Measurements from ENCODE around the gene ABCD1. TPM values are rescaled to one million over a fixed set of nuclear protein-coding genes. Genes with fewer than 3 reads are reported as not detected.

ABCD1 gene
- total RNA-seq, 1 donor = 8.8 TPM

DNA sequence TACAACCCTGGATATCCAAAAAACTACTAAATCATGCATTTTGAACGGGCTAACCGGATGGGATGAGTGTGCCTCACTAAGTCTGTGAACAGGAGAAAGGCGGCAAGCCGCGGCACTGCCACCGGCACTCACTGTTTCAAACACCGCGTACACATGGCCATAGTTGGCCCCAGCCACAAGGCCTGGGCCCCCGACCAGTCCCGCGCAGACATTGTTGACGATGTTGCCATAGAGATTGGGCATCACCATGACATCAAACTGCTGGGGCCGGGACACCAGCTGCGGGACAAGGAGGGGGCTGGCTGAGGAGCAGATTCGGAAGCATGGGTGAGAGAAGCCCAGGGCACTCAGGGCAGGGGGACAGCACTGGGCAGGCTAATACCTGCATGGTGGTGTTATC, 62.0 kb downstream of the ABCD1 start:
- Histone ChIP-seq H3K4me1 (ENCODE audit: insufficient read depth, low read length) (no peaks in the 10 kb centered on the region), H3K27me3 (ENCODE audit: insufficient read depth, low read length) (no peaks in the 10 kb centered on the region), H3K4me3 (ENCODE audit: low read length) (no peak overlapping the region), H3K9me3 (ENCODE audit: low read depth, low read length) (no peaks in the 10 kb centered on the region)

DNA sequence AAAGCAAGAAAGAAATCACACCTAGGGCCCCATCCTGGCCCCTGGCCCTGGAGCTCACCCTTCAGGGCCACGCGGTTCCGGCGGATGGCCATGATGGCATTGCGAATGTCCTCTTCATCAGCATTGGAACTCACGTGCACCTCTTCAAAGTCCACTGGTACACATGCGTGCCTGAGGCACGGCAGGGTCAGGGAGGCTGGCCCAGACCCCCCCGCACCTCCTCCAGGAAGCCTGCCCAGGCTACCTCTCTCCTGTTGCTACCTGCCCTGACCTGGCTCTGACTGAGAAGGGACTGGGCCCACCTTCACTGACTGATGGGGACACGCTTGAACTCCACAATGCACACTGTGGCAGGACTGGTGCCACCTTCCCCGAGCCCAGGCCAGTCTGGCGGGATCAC, 65.0 kb downstream of the ABCD1 start:
- Histone ChIP-seq H3K9me3 (ENCODE audit: low read depth, low read length) (no peaks in the 10 kb centered on the region), H3K4me3 (ENCODE audit: low read length) (no peak overlapping the region), H3K27me3 (ENCODE audit: insufficient read depth, low read length) (no peaks in the 10 kb centered on the region), H3K4me1 (ENCODE audit: insufficient read depth, low read length) (peaks cover 15% of the 10 kb centered on the region)

GRCh38 chrX:153791104-153791852, 66.6 kb downstream of the ABCD1 start:
- Histone ChIP-seq H3K27me3 (ENCODE audit: insufficient read depth, low read length) (no peaks in the 10 kb centered on the region), H3K4me3 (ENCODE audit: low read length) (no peak overlapping the region), H3K4me1 (ENCODE audit: insufficient read depth, low read length) (peaks cover 27% of the 10 kb centered on the region), H3K9me3 (ENCODE audit: low read depth, low read length) (no peaks in the 10 kb centered on the region)

- Histone ChIP-seq H3K4me1 (ENCODE audit: insufficient read depth, low read length) (peaks cover 29% of the 10 kb centered on the region), H3K9me3 (ENCODE audit: low read depth, low read length) (no peaks in the 10 kb centered on the region), H3K27me3 (ENCODE audit: insufficient read depth, low read length) (no peaks in the 10 kb centered on the region), H3K4me3 (ENCODE audit: low read length) (no peak overlapping the region)
Observed at GRCh38 chrX:153792368-153792767, 67.7 kb downstream of the ABCD1 start.

- no peaks in the 10 kb centered on the region for H3K9me3 ChIP-seq (ENCODE audit: low read depth, low read length)
- no peaks in the 10 kb centered on the region for H3K27me3 ChIP-seq (ENCODE audit: insufficient read depth, low read length)
- H3K4me1 ChIP-seq (ENCODE audit: insufficient read depth, low read length) = peaks cover 29% of the 10 kb centered on the region
- H3K4me3 ChIP-seq (ENCODE audit: low read length) = peak overlapping the region; percentile 64
Observed at GRCh38 chrX:153793291-153793690, 68.6 kb downstream of the ABCD1 start.

Other genes with a start within 250 kb of the ABCD1 start
- gene BGN, start 229.9 kb upstream of the ABCD1 start, total RNA-seq = not detected
- gene ATP2B3, start 207.2 kb upstream of the ABCD1 start, total RNA-seq = not detected
- gene CCNQ, start 125.7 kb upstream of the ABCD1 start, total RNA-seq = 12.0 TPM
- gene DUSP9, start 77.7 kb upstream of the ABCD1 start, total RNA-seq = not detected
- gene PNCK, start 51.0 kb upstream of the ABCD1 start, total RNA-seq = 0.52 TPM
- 0.94 TPM for gene SLC6A8, start 36.9 kb upstream of the ABCD1 start, total RNA-seq
- gene BCAP31, start 469 bp upstream of the ABCD1 start, total RNA-seq = 60.6 TPM
- gene PLXNB3, start 39.4 kb downstream of the ABCD1 start, total RNA-seq = 0.21 TPM
- gene SRPK3, start 56.2 kb downstream of the ABCD1 start, total RNA-seq = under 0.01 TPM
- 42.3 TPM for gene IDH3G, start 69.5 kb downstream of the ABCD1 start, total RNA-seq
- 121 TPM for gene SSR4, start 69.8 kb downstream of the ABCD1 start, total RNA-seq
- 15.6 TPM for gene PDZD4, start 105.7 kb downstream of the ABCD1 start, total RNA-seq
- 0.52 TPM for gene L1CAM, start 161.3 kb downstream of the ABCD1 start, total RNA-seq
- not detected for gene AVPR2, start 179.8 kb downstream of the ABCD1 start, total RNA-seq
- 199 TPM for gene ARHGAP4, start 201.4 kb downstream of the ABCD1 start, total RNA-seq
- 22.0 TPM for gene NAA10, start 210.2 kb downstream of the ABCD1 start, total RNA-seq
- 11.1 TPM for gene RENBP, start 219.8 kb downstream of the ABCD1 start, total RNA-seq
- gene HCFC1, start 247.0 kb downstream of the ABCD1 start, total RNA-seq = 26.4 TPM
- 1.8 TPM for gene TMEM187, start 247.9 kb downstream of the ABCD1 start, total RNA-seq

All from mononuclear cell (primary cell).